NCI-H446 treated with DMSO at 0.1 percent for 48 hours (cell line): ENCODE measurements around the gene PRPF31.
A peak's percentile ranks its signal among the peaks of the same experiment; 100 is the strongest.
"Not testable (repeated sequence)": the region's sequence is repeated elsewhere in the genome, so short reads cannot be mapped to it uniquely, and the experiment has no call there.

Source experiments
- DNase-seq: peaks from one replicate; lab custom pipeline; 2025; lab: John Stamatoyannopoulos, UW

The PRPF31 gene

GRCh38 chr19:54115109-54116063 is at the start of gene PRPF31, which contains the start of gene TFPT:
TSS of gene PRPF31 (plus strand) at chr19:54115754. CDS start at chr19:54118279, 2,525 bp downstream.
TSS of gene TFPT (minus strand) at chr19:54115657. CDS start at chr19:54115269, 388 bp downstream.
- DNase-seq, result peak; percentile 97

GRCh38 chr19:54069470-54069869 is 46.1 kb upstream of the PRPF31 start:
- no peak for DNase-seq

GRCh38 chr19:54073829-54074228 is 41.7 kb upstream of the PRPF31 start:
- no peak for DNase-seq

- DNase-seq, result no peak
Observed at GRCh38 chr19:54074851-54075250, 40.7 kb upstream of the PRPF31 start.

GRCh38 chr19:54077334-54077733 is 38.2 kb upstream of the PRPF31 start:
- no peak for DNase-seq

- DNase-seq, result no peak
Observed at GRCh38 chr19:54081032-54081431, 34.5 kb upstream of the PRPF31 start, which contains the start of gene TARM1. TSS of gene TARM1 (minus strand) at chr19:54081365. CDS start at chr19:54081340, 25 bp downstream.

- no peak for DNase-seq
Observed at GRCh38 chr19:54084410-54084809, 31.1 kb upstream of the PRPF31 start.

GRCh38 chr19:54094426-54095000 is 21.0 kb upstream of the PRPF31 start:
- DNase-seq, result no peak

- no peak for DNase-seq
Observed at GRCh38 chr19:54095136-54095858, 20.3 kb upstream of the PRPF31 start.

GRCh38 chr19:54095859-54096616 is 19.5 kb upstream of the PRPF31 start:
- DNase-seq, result not testable (repeated sequence)

- DNase-seq, result no peak
Observed at GRCh38 chr19:54096617-54097106, 18.9 kb upstream of the PRPF31 start.

- no peak for DNase-seq
Observed at GRCh38 chr19:54099190-54099902, 16.2 kb upstream of the PRPF31 start.

GRCh38 chr19:54099903-54100255 is 15.7 kb upstream of the PRPF31 start:
- not testable (repeated sequence) for DNase-seq

- DNase-seq, result no peak
Observed at GRCh38 chr19:54100561-54100960, 15.0 kb upstream of the PRPF31 start, which contains the start of gene OSCAR. TSS of gene OSCAR (minus strand) at chr19:54100803. CDS start at chr19:54100792, 11 bp downstream.

- peak; percentile 95 for DNase-seq
Observed at GRCh38 chr19:54102421-54103169, 13.0 kb upstream of the PRPF31 start, which contains the start of gene NDUFA3. TSS of gene NDUFA3 (plus strand) at chr19:54102855. CDS start at chr19:54102879, 24 bp downstream.

- DNase-seq, result no peak
Observed at GRCh38 chr19:54104998-54105715, 10.4 kb upstream of the PRPF31 start.

GRCh38 chr19:54105796-54106195 is 9.8 kb upstream of the PRPF31 start:
- no peak for DNase-seq

GRCh38 chr19:54106716-54107115 is 8.8 kb upstream of the PRPF31 start:
- no peak for DNase-seq

GRCh38 chr19:54107876-54108490 is 7.6 kb upstream of the PRPF31 start:
- no peak for DNase-seq
